ENCODE measurements around the gene FDXACB1.

GRCh38 chr11:111833524-111833923, 45.4 kb downstream of the FDXACB1 start:
- no peak for TF ChIP-seq CTCF (IDR thresholded peaks at IDR 0.05)
- TF ChIP-seq POLR2A (IDR thresholded peaks at IDR 0.05) = no peak
